ENCODE results near the gene RNF225. TPM values are rescaled to one million over a fixed set of nuclear protein-coding genes. Genes with fewer than 3 reads are reported as not detected.
A peak's percentile ranks its signal among the peaks of the same experiment; 100 is the strongest.
"Not testable (repeated sequence)": the region's sequence is repeated elsewhere in the genome, so short reads cannot be mapped to it uniquely, and the experiment has no call there.

Gene RNF225
- total RNA-seq (not detected), polyA plus RNA-seq (ENCODE audit: insufficient read length in 2 of 2) (not detected)
- long read RNA-seq, donor 1 = 0 reads
- long read RNA-seq, donor 2 = 0 reads
- long read RNA-seq, donor 3 = 0 reads
- long read RNA-seq, donor 4 = 0 reads

GRCh38 chr19:58395220-58395978 is at the start of gene RNF225:
TSS of gene RNF225 (plus strand) at chr19:58395656. CDS start at chr19:58396090, 434 bp downstream.
- Histone ChIP-seq H3K36me3 (ENCODE audit: control insufficient read depth, insufficient read depth, low read length) (peaks cover 54% of the 10 kb centered on the region), H3K9me3 (ENCODE audit: control insufficient read depth, insufficient read depth, low read length) (no peaks in the 10 kb centered on the region), H3K4me3 (ENCODE audit: low read depth, low read length) (peak within 1 kb of the TSS; percentile 9), H3K27ac (ENCODE audit: low read depth, low read length) (no peak within 1 kb of the TSS), H3K27me3 (ENCODE audit: control insufficient read depth, insufficient read depth, low read length) (peaks cover 10% of the 10 kb centered on the region), H3K4me1 (ENCODE audit: control insufficient read depth, insufficient read depth, low read length) (peaks cover 19% of the 10 kb centered on the region)
- WGBS (ENCODE audit: insufficient coverage) = 39% methylated on average over 18 of the region's 21 CpGs
- DNase-seq (ENCODE audit: low read depth in 4 of 6, low spot score in 6 of 6) = no peak

GRCh38 chr19:58346961-58347929 is 48.2 kb upstream of the RNF225 start:
- Histone ChIP-seq H3K36me3 (ENCODE audit: control insufficient read depth, insufficient read depth, low read length) (peaks cover 12% of the 10 kb centered on the region), H3K4me1 (ENCODE audit: control insufficient read depth, insufficient read depth, low read length) (peaks cover 28% of the 10 kb centered on the region), H3K4me3 (ENCODE audit: low read depth, low read length) (peak overlapping the region; percentile 60), H3K9me3 (ENCODE audit: control insufficient read depth, insufficient read depth, low read length) (no peaks in the 10 kb centered on the region), H3K27ac (ENCODE audit: low read depth, low read length) (no peak overlapping the region), H3K27me3 (ENCODE audit: control insufficient read depth, insufficient read depth, low read length) (peaks cover 60% of the 10 kb centered on the region)
- DNase-seq (ENCODE audit: low read depth in 4 of 6, low spot score in 6 of 6) = peak in 3 of 6 donors; percentile 17 to 78 (median 76)
- WGBS (ENCODE audit: insufficient coverage) = under 1% methylated on average over 75 of the region's 82 CpGs

GRCh38 chr19:58348080-58348479 is 47.4 kb upstream of the RNF225 start:
- Histone ChIP-seq H3K4me3 (ENCODE audit: low read depth, low read length) (peak overlapping the region; percentile 50), H3K4me1 (ENCODE audit: control insufficient read depth, insufficient read depth, low read length) (peaks cover 28% of the 10 kb centered on the region), H3K36me3 (ENCODE audit: control insufficient read depth, insufficient read depth, low read length) (peaks cover 13% of the 10 kb centered on the region), H3K27me3 (ENCODE audit: control insufficient read depth, insufficient read depth, low read length) (peaks cover 60% of the 10 kb centered on the region)
- not testable (repeated sequence) for DNase-seq (ENCODE audit: low read depth in 4 of 6, low spot score in 6 of 6); H3K27ac ChIP-seq (ENCODE audit: low read depth, low read length); H3K9me3 ChIP-seq (ENCODE audit: control insufficient read depth, insufficient read depth, low read length)
- 46% methylated on average over 2 of the region's 12 CpGs for WGBS (ENCODE audit: insufficient coverage)

- H3K4me3 ChIP-seq (ENCODE audit: low read depth, low read length) = no peak overlapping the region
- peaks cover 60% of the 10 kb centered on the region for H3K27me3 ChIP-seq (ENCODE audit: control insufficient read depth, insufficient read depth, low read length)
- peaks cover 27% of the 10 kb centered on the region for H3K36me3 ChIP-seq (ENCODE audit: control insufficient read depth, insufficient read depth, low read length)
- H3K9me3 ChIP-seq (ENCODE audit: control insufficient read depth, insufficient read depth, low read length) = no peaks in the 10 kb centered on the region
- no peak overlapping the region for H3K27ac ChIP-seq (ENCODE audit: low read depth, low read length)
- 38% methylated on average over 8 of the region's 8 CpGs for WGBS (ENCODE audit: insufficient coverage)
- H3K4me1 ChIP-seq (ENCODE audit: control insufficient read depth, insufficient read depth, low read length) = peaks cover 28% of the 10 kb centered on the region
- no peak for DNase-seq (ENCODE audit: low read depth in 4 of 6, low spot score in 6 of 6)
These were observed 45.9 kb upstream of the RNF225 start for GRCh38 chr19:58349590-58349989.

- Histone ChIP-seq H3K27ac (ENCODE audit: low read depth, low read length) (no peak overlapping the region), H3K4me1 (ENCODE audit: control insufficient read depth, insufficient read depth, low read length) (peaks cover 28% of the 10 kb centered on the region), H3K27me3 (ENCODE audit: control insufficient read depth, insufficient read depth, low read length) (peaks cover 57% of the 10 kb centered on the region), H3K9me3 (ENCODE audit: control insufficient read depth, insufficient read depth, low read length) (no peaks in the 10 kb centered on the region), H3K36me3 (ENCODE audit: control insufficient read depth, insufficient read depth, low read length) (peaks cover 29% of the 10 kb centered on the region), H3K4me3 (ENCODE audit: low read depth, low read length) (no peak overlapping the region)
- DNase-seq (ENCODE audit: low read depth in 4 of 6, low spot score in 6 of 6) = peak in 2 of 6 donors; percentile 34 to 45
- WGBS (ENCODE audit: insufficient coverage) = 6% methylated on average over 83 of the region's 84 CpGs
These were observed 45.2 kb upstream of the RNF225 start for GRCh38 chr19:58350001-58350861.

- Histone ChIP-seq H3K9me3 (ENCODE audit: control insufficient read depth, insufficient read depth, low read length) (no peaks in the 10 kb centered on the region), H3K36me3 (ENCODE audit: control insufficient read depth, insufficient read depth, low read length) (peaks cover 36% of the 10 kb centered on the region), H3K4me3 (ENCODE audit: low read depth, low read length) (no peak overlapping the region), H3K4me1 (ENCODE audit: control insufficient read depth, insufficient read depth, low read length) (peaks cover 31% of the 10 kb centered on the region), H3K27me3 (ENCODE audit: control insufficient read depth, insufficient read depth, low read length) (peaks cover 57% of the 10 kb centered on the region), H3K27ac (ENCODE audit: low read depth, low read length) (no peak overlapping the region)
- WGBS (ENCODE audit: insufficient coverage) = 70% methylated on average over 33 of the region's 34 CpGs
- no peak for DNase-seq (ENCODE audit: low read depth in 4 of 6, low spot score in 6 of 6)
These were observed 44.4 kb upstream of the RNF225 start for GRCh38 chr19:58350871-58351557.

- H3K4me1 ChIP-seq (ENCODE audit: control insufficient read depth, insufficient read depth, low read length) = peaks cover 31% of the 10 kb centered on the region
- H3K9me3 ChIP-seq (ENCODE audit: control insufficient read depth, insufficient read depth, low read length) = no peaks in the 10 kb centered on the region
- peaks cover 54% of the 10 kb centered on the region for H3K27me3 ChIP-seq (ENCODE audit: control insufficient read depth, insufficient read depth, low read length)
- no peak for DNase-seq (ENCODE audit: low read depth in 4 of 6, low spot score in 6 of 6)
- 84% methylated on average over 7 of the region's 9 CpGs for WGBS (ENCODE audit: insufficient coverage)
- H3K4me3 ChIP-seq (ENCODE audit: low read depth, low read length) = no peak overlapping the region
- H3K36me3 ChIP-seq (ENCODE audit: control insufficient read depth, insufficient read depth, low read length) = peaks cover 41% of the 10 kb centered on the region
- no peak overlapping the region for H3K27ac ChIP-seq (ENCODE audit: low read depth, low read length)
These were observed 43.9 kb upstream of the RNF225 start for GRCh38 chr19:58351558-58351878.

GRCh38 chr19:58351990-58352755 is 43.3 kb upstream of the RNF225 start:
- Histone ChIP-seq H3K4me1 (ENCODE audit: control insufficient read depth, insufficient read depth, low read length) (peaks cover 30% of the 10 kb centered on the region), H3K27me3 (ENCODE audit: control insufficient read depth, insufficient read depth, low read length) (peaks cover 48% of the 10 kb centered on the region), H3K9me3 (ENCODE audit: control insufficient read depth, insufficient read depth, low read length) (no peaks in the 10 kb centered on the region), H3K36me3 (ENCODE audit: control insufficient read depth, insufficient read depth, low read length) (peaks cover 48% of the 10 kb centered on the region), H3K4me3 (ENCODE audit: low read depth, low read length) (no peak overlapping the region), H3K27ac (ENCODE audit: low read depth, low read length) (no peak overlapping the region)
- WGBS (ENCODE audit: insufficient coverage) = 82% methylated on average over 20 of the region's 23 CpGs
- DNase-seq (ENCODE audit: low read depth in 4 of 6, low spot score in 6 of 6) = no peak
